ENCODE data around the gene MGARP. TPM values are rescaled to one million over a fixed set of nuclear protein-coding genes. Genes with fewer than 3 reads are reported as not detected.

MGARP gene
- total and polyA plus RNA-seq, 4 donors: 0.17 to 0.87 (median 0.36) TPM

DNA sequence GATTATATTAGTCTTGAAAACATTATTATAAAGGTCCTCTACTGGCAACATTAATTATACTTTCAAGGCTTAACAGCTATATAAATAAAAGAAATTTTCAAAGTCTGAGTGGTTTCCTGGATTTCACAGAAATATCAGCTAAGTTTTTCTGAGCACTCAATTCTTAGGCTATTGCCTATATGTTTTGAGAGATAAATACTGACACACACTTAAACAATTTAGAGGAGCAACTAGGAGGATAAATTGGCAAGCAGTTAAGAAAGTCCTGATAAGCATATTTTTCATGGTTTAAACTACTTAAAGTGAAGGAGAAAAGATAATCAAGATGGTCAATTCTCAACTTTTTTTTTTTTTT, 2.7 kb upstream of the MGARP start:
- Histone ChIP-seq H3K27ac (ENCODE audit: low read depth in 1 of 2, low read length in 1 of 2) (no peak overlapping the region), H3K4me3 (no peak overlapping the region), H3K9me3 (ENCODE audit: control insufficient read depth in 4 of 4, insufficient read depth in 3 of 4, low read length in 3 of 4) (peaks cover 0 to 2% (median 0%) of the 10 kb centered on the region in 4 donors), H3K27me3 (ENCODE audit: control insufficient read depth in 3 of 3, insufficient read depth in 3 of 3, low read length in 2 of 3) (peaks cover 0 to 35% (median 23%) of the 10 kb centered on the region in 3 donors), H3K4me1 (ENCODE audit: control insufficient read depth in 5 of 5, insufficient read depth in 5 of 5, low read length in 5 of 5) (peaks cover 0 to 16% (median 5%) of the 10 kb centered on the region in 5 donors), H3K9ac (ENCODE audit: insufficient read depth in 1 of 2, low read length in 2 of 2) (no peak overlapping the region), H3K36me3 (ENCODE audit: control insufficient read depth in 4 of 4, insufficient read depth in 4 of 4, low read length in 4 of 4) (no peaks in the 10 kb centered on the region)
- TF ChIP-seq, protein P1, sequence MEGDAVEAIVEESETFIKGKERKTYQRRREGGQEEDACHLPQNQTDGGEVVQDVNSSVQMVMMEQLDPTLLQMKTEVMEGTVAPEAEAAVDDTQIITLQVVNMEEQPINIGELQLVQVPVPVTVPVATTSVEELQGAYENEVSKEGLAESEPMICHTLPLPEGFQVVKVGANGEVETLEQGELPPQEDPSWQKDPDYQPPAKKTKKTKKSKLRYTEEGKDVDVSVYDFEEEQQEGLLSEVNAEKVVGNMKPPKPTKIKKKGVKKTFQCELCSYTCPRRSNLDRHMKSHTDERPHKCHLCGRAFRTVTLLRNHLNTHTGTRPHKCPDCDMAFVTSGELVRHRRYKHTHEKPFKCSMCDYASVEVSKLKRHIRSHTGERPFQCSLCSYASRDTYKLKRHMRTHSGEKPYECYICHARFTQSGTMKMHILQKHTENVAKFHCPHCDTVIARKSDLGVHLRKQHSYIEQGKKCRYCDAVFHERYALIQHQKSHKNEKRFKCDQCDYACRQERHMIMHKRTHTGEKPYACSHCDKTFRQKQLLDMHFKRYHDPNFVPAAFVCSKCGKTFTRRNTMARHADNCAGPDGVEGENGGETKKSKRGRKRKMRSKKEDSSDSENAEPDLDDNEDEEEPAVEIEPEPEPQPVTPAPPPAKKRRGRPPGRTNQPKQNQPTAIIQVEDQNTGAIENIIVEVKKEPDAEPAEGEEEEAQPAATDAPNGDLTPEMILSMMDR (IDR thresholded peaks at IDR 0.05; ENCODE audit: control extremely low read depth, extremely low read depth): no peak
- DNase-seq (no peak), ATAC-seq (ENCODE audit: insufficient read depth, low FRiP score) (no peak)

DNA sequence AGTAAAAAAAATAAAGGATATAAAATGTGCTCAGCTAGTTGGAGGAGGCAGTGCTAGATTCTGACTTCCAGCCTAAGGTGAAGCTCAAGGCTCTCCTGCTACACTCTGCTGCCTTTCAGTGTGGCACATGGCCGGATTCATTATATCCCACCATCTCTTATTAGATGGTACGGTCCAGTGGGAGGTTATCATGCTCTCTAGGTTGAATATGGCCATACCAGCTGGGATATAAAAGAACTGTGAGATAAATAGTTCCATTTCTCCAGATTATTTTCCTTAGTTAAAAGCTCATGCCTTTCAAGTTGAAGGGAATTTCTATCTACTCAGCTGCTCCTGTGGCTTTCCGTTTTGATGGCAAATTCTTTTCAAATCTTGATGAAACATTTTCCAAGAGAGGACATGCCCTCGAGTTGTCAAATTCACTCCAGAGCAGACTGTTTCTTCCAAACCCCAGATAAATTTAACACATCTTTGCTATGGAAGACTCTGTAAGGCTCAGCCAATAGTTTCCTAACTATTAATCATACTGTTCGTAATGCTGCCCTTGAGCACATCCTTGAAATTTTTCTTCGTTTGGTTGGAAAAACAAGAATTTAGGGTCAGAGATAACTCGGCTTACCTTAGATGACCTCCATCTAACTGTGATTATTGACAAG, 2.2 kb upstream of the MGARP start:
- Histone ChIP-seq H3K27ac (ENCODE audit: low read depth in 1 of 2, low read length in 1 of 2) (no peak overlapping the region), H3K27me3 (ENCODE audit: control insufficient read depth in 3 of 3, insufficient read depth in 3 of 3, low read length in 2 of 3) (peaks cover 0 to 38% (median 28%) of the 10 kb centered on the region in 3 donors), H3K9ac (ENCODE audit: insufficient read depth in 1 of 2, low read length in 2 of 2) (no peak overlapping the region), H3K36me3 (ENCODE audit: control insufficient read depth in 4 of 4, insufficient read depth in 4 of 4, low read length in 4 of 4) (no peaks in the 10 kb centered on the region), H3K4me3 (no peak overlapping the region), H3K4me1 (ENCODE audit: control insufficient read depth in 5 of 5, insufficient read depth in 5 of 5, low read length in 5 of 5) (peaks cover 0 to 16% (median 5%) of the 10 kb centered on the region in 5 donors), H3K9me3 (ENCODE audit: control insufficient read depth in 4 of 4, insufficient read depth in 3 of 4, low read length in 3 of 4) (peaks cover 0 to 2% (median 0%) of the 10 kb centered on the region in 4 donors)
- TF ChIP-seq, protein P1 (IDR thresholded peaks at IDR 0.05; ENCODE audit: control extremely low read depth, extremely low read depth): no peak
- WGBS, 2 donors: 77 to 89% methylated on average over 7 of the region's 7 CpGs
- ATAC-seq (ENCODE audit: insufficient read depth, low FRiP score) (no peak), DNase-seq (no peak)

DNA sequence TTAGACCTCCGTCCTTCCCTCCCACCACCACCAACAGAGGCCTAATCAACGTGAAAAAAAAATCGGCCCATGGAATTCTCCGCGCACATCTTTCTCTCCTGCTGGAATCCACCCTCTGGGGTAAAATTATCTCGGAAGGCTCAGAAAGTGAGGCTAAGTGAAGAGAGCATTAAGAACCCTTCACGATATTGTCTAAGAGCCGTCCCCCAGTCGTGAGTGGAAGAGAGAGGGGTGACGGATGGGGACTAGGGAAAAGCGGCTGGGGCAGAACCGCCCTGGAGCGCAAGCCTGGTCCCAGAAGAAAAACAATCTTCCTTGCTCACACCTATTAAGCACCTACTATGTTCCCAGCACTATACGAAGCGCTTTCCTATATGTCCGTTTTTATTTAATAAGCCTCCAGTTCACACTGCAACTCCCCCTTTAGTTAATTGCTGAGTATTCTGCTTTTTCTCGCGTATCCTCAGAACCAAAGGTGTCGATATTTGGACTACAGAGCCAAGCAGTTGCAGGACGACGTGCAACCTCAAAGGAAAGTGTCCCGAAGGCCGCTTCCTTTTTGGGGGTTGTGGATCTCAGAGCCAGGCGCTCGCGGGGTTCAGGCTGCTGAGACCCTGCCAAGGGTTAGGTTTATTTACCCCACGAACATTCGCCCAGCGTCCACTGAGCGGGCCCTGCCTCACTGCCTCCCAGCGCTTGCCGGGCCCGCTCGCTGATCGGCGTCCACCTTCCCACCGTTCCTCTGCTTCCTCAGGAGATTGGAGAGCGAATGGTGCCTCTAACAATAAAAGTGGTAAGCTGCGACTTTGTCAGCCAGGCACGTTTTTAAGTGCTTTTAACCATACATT, 889 bp downstream of the MGARP start:
- Histone ChIP-seq H3K9me3 (ENCODE audit: control insufficient read depth in 4 of 4, insufficient read depth in 3 of 4, low read length in 3 of 4) (peaks cover 0 to 2% (median 0%) of the 10 kb centered on the region in 4 donors), H3K4me1 (ENCODE audit: control insufficient read depth in 5 of 5, insufficient read depth in 5 of 5, low read length in 5 of 5) (peaks cover 0 to 16% (median 5%) of the 10 kb centered on the region in 5 donors), H3K9ac (ENCODE audit: insufficient read depth in 1 of 2, low read length in 2 of 2) (no peak overlapping the region), H3K27ac (ENCODE audit: low read depth in 1 of 2, low read length in 1 of 2) (no peak overlapping the region), H3K27me3 (ENCODE audit: control insufficient read depth in 3 of 3, insufficient read depth in 3 of 3, low read length in 2 of 3) (peaks cover 0 to 51% (median 39%) of the 10 kb centered on the region in 3 donors), H3K4me3 (no peak overlapping the region), H3K36me3 (ENCODE audit: control insufficient read depth in 4 of 4, insufficient read depth in 4 of 4, low read length in 4 of 4) (no peaks in the 10 kb centered on the region)
- TF ChIP-seq, protein P1 (IDR thresholded peaks at IDR 0.05; ENCODE audit: control extremely low read depth, extremely low read depth): no peak
- DNase-seq: peak; percentile 23 to 52 (median 25)
- peak; percentile 27 for ATAC-seq (ENCODE audit: insufficient read depth, low FRiP score)
- WGBS, 2 donors: 10 to 18% methylated on average over 40 of the region's 40 CpGs
